Liver (tissue), 9 donors: Measurements from ENCODE around the gene HOXC11. TPM values are rescaled to one million over a fixed set of nuclear protein-coding genes. Genes with fewer than 3 reads are reported as not detected.
A peak's percentile ranks its signal among the peaks of the same experiment; 100 is the strongest.

Source experiments
- DNase-seq: peaks from one replicate; pipeline ENCODE4 v3.0.0-alpha.2; 2017; ENCODE audit warnings: low spot score
- H3K27ac ChIP-seq, 2 donors: one replicate each; pipeline ENCODE4 v1.7.0; 2013; ENCODE audit warnings: inconsistent platforms in 2 of 2, low read length in 2 of 2, control low read depth in 1 of 2, low read depth in 1 of 2, mild to moderate bottlenecking in 1 of 2
- H3K27me3 ChIP-seq, 4 donors: one replicate each; pipeline versions ENCODE4 v1.6.1 to v1.7.0; 2013; ENCODE audit warnings: low read length in 3 of 4, inconsistent platforms in 1 of 4, mild to moderate bottlenecking in 1 of 4, moderate library complexity in 1 of 4; ENCODE audit not compliant: control insufficient read depth in 4 of 4, insufficient read depth in 4 of 4
- H3K36me3 ChIP-seq, 4 donors: one replicate each; pipeline versions ENCODE4 v1.6.1 to v1.7.0; 2013; ENCODE audit warnings: low read length in 3 of 4, mild to moderate bottlenecking in 3 of 4, low read depth in 1 of 4, moderate library complexity in 1 of 4; ENCODE audit not compliant: control insufficient read depth in 4 of 4, insufficient read depth in 3 of 4
- H3K4me1 ChIP-seq, 4 donors: one replicate each; pipeline versions ENCODE4 v1.6.1 to v1.7.0; 2013; ENCODE audit warnings: low read length in 3 of 4, mild to moderate bottlenecking in 3 of 4, moderate library complexity in 1 of 4; ENCODE audit not compliant: control insufficient read depth in 4 of 4, insufficient read depth in 4 of 4
- H3K4me3 ChIP-seq, 3 donors: one replicate each; pipeline versions ENCODE4 v1.6.1 to v1.7.0; 2013; ENCODE audit warnings: low read length in 3 of 3, control low read depth in 1 of 3, low read depth in 1 of 3, mild to moderate bottlenecking in 1 of 3
- H3K9ac ChIP-seq, 2 donors: one replicate each; pipeline ENCODE4 v1.7.0; 2013; ENCODE audit warnings: low read length in 2 of 2, mild to moderate bottlenecking in 2 of 2, moderate library complexity in 2 of 2, control low read depth in 1 of 2, low read depth in 1 of 2
- H3K9me3 ChIP-seq, 4 donors: one replicate each; pipeline versions ENCODE4 v1.6.1 to v1.7.0; 2013; ENCODE audit warnings: low read length in 3 of 4; ENCODE audit not compliant: control insufficient read depth in 4 of 4
- EGR1 ChIP-seq, 2 donors: IDR thresholded peaks; 2 replicates each; pipeline ENCODE4 v1.6.1; 2016 to 2018; ENCODE audit warnings: antibody characterized with exemption in 2 of 2, low read depth in 2 of 2
- FOXA2 ChIP-seq: IDR thresholded peaks from 2 replicates; pipeline ENCODE4 v1.6.1; 2016; ENCODE audit warnings: antibody characterized with exemption
- GABPA ChIP-seq, 2 donors: IDR thresholded peaks in 1 of 2; conservative IDR thresholded peaks in 1 of 2; 2 replicates each; pipeline ENCODE4 v1.6.1; 2016; ENCODE audit warnings: antibody characterized with exemption in 2 of 2, mild to moderate bottlenecking in 1 of 2, moderate library complexity in 1 of 2
- HNF4A ChIP-seq, 2 donors: conservative IDR thresholded peaks; 2 replicates each; pipeline ENCODE4 v1.6.1; 2016; ENCODE audit warnings: antibody characterized with exemption in 2 of 2, mild to moderate bottlenecking in 2 of 2
- HNF4G ChIP-seq: IDR thresholded peaks from 2 replicates; pipeline ENCODE4 v1.6.1; 2016; ENCODE audit warnings: antibody characterized with exemption
- JUND ChIP-seq, 2 donors: IDR thresholded peaks; 2 replicates each; pipeline ENCODE4 v1.6.1; 2016; ENCODE audit warnings: antibody characterized with exemption in 2 of 2
- NR2F2 ChIP-seq: IDR thresholded peaks from 2 replicates; pipeline ENCODE4 v1.6.1; 2016; ENCODE audit warnings: antibody characterized with exemption
- RAD21 ChIP-seq, 2 donors: IDR thresholded peaks; 2 replicates each; pipeline ENCODE4 v1.6.1; 2016; ENCODE audit warnings: antibody characterized with exemption in 2 of 2, mild to moderate bottlenecking in 2 of 2
- REST ChIP-seq: IDR thresholded peaks from 2 replicates; pipeline ENCODE4 v1.6.1; 2016; ENCODE audit warnings: antibody characterized with exemption, mild to moderate bottlenecking
- SP1 ChIP-seq: IDR thresholded peaks from 2 replicates; pipeline ENCODE4 v1.6.1; 2018; ENCODE audit warnings: antibody characterized with exemption, mild to moderate bottlenecking
- YY1 ChIP-seq: IDR thresholded peaks from 2 replicates; pipeline ENCODE4 v1.6.1; 2016; ENCODE audit warnings: antibody characterized with exemption, mild to moderate bottlenecking
- WGBS: extraction: QIAGEN DNeasy Blood & Tissue Kit; methylation state at CpG from one replicate; pipeline ENCODE4 v1.1.7; 2013; 5-methylcytosine and 5-hydroxymethylcytosine counted together
- polyA plus RNA-seq, 2 donors: library from polyadenylated mRNA; stranded (reverse) in 1 of 2; unstranded in 1 of 2; fragments of 200-250 nt in 1 of 2; fragments of >200 nt in 1 of 2; fragmentation: Nextera tagmentation in 1 of 2; extraction: Ambion mirVana in 1 of 2; gene quantifications; one replicate each; pipeline versions ENCODE4 v1.2.1 to v1.2.3, GENCODE V29; 2013 to 2015
- total RNA-seq, 2 donors: library from RNA; depleted of rRNA; stranded (reverse); fragments of >200 nt; gene quantifications; one replicate each; pipeline ENCODE4 v1.2.3, GENCODE V29; 2014
- TF ChIP-seq, protein P1 (sequence below): fragments of 150-350 bp; IDR thresholded peaks from 2 replicates; pipeline ENCODE4 v1.5.1; 2017; ENCODE audit warnings: improper control_type of control experiment, low read depth, low read length; ENCODE audit not compliant: missing input control
- TF ChIP-seq, protein P2 (sequence below): IDR thresholded peaks from 2 replicates; pipeline ENCODE4 v1.6.1; 2016; ENCODE audit warnings: antibody characterized with exemption
- donor health status: healthy.
- donor health status: healthy.
- donor health status: healthy.
- donor health status: healthy.
- donor health status: healthy.

The HOXC11 gene
- total and polyA plus RNA-seq, 4 donors, result not detected

DNA sequence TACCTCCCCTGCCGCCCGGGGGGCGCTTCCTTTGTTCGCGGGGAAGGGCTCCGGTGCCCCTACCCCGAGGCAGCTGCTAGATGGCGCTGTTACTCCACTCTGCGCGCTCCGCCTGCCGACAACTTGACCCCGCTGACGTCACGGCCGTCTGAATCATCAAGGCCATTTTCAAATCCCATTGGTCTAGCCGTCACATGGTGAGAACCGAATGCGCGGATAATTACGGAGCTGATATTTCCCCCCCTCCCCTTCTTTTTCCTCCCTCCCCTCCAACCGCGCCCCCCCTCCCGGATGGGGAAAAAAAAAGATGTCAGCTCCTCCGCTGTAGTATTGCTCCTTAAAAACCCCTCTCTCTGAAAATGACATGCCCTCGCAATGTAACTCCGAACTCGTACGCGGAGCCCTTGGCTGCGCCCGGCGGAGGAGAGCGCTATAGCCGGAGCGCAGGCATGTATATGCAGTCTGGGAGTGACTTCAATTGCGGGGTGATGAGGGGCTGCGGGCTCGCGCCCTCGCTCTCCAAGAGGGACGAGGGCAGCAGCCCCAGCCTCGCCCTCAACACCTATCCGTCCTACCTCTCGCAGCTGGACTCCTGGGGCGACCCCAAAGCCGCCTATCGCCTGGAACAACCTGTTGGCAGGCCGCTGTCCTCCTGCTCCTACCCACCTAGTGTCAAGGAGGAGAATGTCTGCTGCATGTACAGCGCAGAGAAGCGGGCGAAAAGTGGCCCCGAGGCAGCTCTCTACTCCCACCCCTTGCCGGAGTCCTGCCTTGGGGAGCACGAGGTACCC, 12.2 kb downstream of the HOXC11 start, which contains the start of gene HOXC10:
HOXC10 (plus strand) TSS at position 246 of the 791 bp plus-strand sequence; CDS start at position 360, 114 bp downstream.
- DNase-seq, result peak; percentile 48
- Histone ChIP-seq H3K9me3 (peaks cover 0 to 7% (median 2%) of the 10 kb centered on the region in 4 donors), H3K27me3 (peaks cover 12 to 33% (median 26%) of the 10 kb centered on the region in 4 donors), H3K4me1 (peaks cover 3 to 14% (median 10%) of the 10 kb centered on the region in 4 donors), H3K36me3 (no peaks in the 10 kb centered on the region), H3K9ac (no peak within 1 kb of the TSS), H3K4me3 (peak within 1 kb of the TSS in 1 of 3 donors; percentile 11), H3K27ac (no peak within 1 kb of the TSS)
- TF ChIP-seq HNF4A (conservative IDR thresholded peaks at IDR 0.05) (no peak), RAD21 (IDR thresholded peaks at IDR 0.05) (peak; percentile 25 to 40)
- TF ChIP-seq, protein P1, sequence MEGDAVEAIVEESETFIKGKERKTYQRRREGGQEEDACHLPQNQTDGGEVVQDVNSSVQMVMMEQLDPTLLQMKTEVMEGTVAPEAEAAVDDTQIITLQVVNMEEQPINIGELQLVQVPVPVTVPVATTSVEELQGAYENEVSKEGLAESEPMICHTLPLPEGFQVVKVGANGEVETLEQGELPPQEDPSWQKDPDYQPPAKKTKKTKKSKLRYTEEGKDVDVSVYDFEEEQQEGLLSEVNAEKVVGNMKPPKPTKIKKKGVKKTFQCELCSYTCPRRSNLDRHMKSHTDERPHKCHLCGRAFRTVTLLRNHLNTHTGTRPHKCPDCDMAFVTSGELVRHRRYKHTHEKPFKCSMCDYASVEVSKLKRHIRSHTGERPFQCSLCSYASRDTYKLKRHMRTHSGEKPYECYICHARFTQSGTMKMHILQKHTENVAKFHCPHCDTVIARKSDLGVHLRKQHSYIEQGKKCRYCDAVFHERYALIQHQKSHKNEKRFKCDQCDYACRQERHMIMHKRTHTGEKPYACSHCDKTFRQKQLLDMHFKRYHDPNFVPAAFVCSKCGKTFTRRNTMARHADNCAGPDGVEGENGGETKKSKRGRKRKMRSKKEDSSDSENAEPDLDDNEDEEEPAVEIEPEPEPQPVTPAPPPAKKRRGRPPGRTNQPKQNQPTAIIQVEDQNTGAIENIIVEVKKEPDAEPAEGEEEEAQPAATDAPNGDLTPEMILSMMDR, result peak; percentile 28
- whole genome bisulfite sequencing, result 12% methylated on average over 55 of the region's 55 CpGs

GRCh38 chr12:53985692-53985993, 12.7 kb downstream of the HOXC11 start:
- no peak for DNase-seq
- H3K9ac ChIP-seq, result no peak overlapping the region
- H3K36me3 ChIP-seq, result no peaks in the 10 kb centered on the region
- peaks cover 0 to 7% (median 2%) of the 10 kb centered on the region in 4 donors for H3K9me3 ChIP-seq
- peaks cover 3 to 14% (median 10%) of the 10 kb centered on the region in 4 donors for H3K4me1 ChIP-seq
- H3K27ac ChIP-seq, result no peak overlapping the region
- peaks cover 15 to 34% (median 26%) of the 10 kb centered on the region in 4 donors for H3K27me3 ChIP-seq
- TF ChIP-seq FOXA2 (no peak), JUND (IDR thresholded peaks at IDR 0.05) (no peak), RAD21 (IDR thresholded peaks at IDR 0.05) (no peak), GABPA (IDR thresholded peaks at IDR 0.05 in 1 of 2, conservative IDR thresholded peaks at IDR 0.05 in 1 of 2) (no peak), YY1 (no peak), NR2F2 (no peak), REST (no peak), HNF4A (conservative IDR thresholded peaks at IDR 0.05) (no peak), HNF4G (no peak), EGR1 (IDR thresholded peaks at IDR 0.05; ENCODE audit: low read depth in 2 of 2) (no peak), SP1 (no peak)
- TF ChIP-seq, protein P2, sequence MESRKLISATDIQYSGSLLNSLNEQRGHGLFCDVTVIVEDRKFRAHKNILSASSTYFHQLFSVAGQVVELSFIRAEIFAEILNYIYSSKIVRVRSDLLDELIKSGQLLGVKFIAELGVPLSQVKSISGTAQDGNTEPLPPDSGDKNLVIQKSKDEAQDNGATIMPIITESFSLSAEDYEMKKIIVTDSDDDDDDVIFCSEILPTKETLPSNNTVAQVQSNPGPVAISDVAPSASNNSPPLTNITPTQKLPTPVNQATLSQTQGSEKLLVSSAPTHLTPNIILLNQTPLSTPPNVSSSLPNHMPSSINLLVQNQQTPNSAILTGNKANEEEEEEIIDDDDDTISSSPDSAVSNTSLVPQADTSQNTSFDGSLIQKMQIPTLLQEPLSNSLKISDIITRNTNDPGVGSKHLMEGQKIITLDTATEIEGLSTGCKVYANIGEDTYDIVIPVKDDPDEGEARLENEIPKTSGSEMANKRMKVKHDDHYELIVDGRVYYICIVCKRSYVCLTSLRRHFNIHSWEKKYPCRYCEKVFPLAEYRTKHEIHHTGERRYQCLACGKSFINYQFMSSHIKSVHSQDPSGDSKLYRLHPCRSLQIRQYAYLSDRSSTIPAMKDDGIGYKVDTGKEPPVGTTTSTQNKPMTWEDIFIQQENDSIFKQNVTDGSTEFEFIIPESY, result no peak
- TF ChIP-seq, protein P1, result no peak
- peak overlapping the region in 1 of 3 donors; percentile 11 for H3K4me3 ChIP-seq
- 12% methylated on average over 21 of the region's 21 CpGs for WGBS
